NCI-H524 treated with DMSO at 0.1 percent for 48 hours (cell line): ENCODE data around the gene KRTAP5-4.
"Not testable (repeated sequence)": the region's sequence is repeated elsewhere in the genome, so short reads cannot be mapped to it uniquely, and the experiment has no call there.

Experiments used
- DNase-seq: peaks from one replicate; lab custom pipeline; 2025; lab: John Stamatoyannopoulos, UW

The KRTAP5-4 gene

GRCh38 chr11:1652771-1653540, 31.0 kb upstream of the KRTAP5-4 start:
- DNase-seq: no peak

DNA sequence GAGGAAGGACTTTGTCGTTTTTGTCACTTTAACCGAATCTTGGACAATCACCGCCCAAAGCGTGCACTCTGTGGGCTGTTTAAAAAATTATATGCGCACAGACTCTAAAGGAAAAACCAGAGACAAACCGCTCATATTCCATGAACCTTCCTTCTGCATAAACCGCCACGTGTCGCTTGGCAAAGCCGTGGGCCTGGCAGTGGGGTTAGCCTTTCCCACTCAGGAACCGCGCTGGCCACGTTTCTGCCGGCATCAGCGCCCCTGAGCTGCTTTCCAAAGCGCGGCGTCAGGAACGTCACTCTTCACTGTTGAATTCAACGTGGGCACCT, 30.5 kb upstream of the KRTAP5-4 start:
- no peak for DNase-seq

DNA sequence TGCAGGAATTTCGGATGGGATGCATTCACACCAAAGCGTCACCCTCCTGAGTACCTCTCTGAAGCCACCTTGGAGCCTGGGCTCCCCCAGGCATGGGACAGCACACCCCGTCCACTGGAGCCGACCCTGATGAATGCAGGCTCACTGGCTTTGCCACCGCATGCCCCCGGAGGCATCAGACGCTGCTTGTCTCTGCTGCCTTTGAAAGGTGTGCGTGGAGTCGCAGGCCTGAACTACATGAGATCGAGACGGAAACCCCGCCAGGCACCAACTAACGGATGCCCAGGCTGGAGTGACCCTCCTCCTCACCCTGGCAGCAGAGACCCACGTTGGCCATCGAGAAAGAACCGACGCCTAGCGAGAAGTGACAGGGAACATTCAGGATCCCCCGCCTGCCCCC, 30.1 kb upstream of the KRTAP5-4 start:
- DNase-seq: no peak

DNA sequence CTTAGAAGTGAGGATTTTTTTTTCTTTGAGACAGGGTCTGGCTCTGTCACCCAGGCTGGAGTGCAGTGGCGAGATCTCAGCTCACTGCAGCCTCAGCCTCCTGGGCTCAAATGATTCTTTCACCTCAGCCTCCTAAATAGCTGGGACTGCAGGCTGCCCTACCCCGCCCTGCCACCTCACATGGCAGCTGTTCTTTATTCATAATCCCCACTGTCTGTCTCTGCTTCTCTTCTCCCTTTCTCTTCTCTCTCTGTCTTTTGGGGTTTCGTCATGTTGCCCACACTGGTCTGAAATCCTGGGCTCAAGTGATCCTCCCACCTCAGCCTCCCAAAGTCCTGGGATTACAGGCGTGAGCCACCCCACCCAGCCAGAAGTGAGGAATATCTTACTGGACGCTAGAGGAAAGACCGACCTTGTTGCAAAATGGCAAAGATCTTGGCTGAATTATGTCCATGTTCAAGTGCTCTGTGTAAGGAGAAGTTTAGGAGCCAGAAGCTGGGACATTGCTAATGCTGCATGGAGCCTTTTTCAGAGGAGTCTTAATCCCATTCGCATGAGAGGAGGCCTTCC, 29.6 kb upstream of the KRTAP5-4 start:
- DNase-seq: no peak

- no peak for DNase-seq
Observed at GRCh38 chr11:1650918-1651262, 29.0 kb upstream of the KRTAP5-4 start.

- no peak for DNase-seq
Observed at GRCh38 chr11:1650034-1650917, 28.3 kb upstream of the KRTAP5-4 start.

DNA sequence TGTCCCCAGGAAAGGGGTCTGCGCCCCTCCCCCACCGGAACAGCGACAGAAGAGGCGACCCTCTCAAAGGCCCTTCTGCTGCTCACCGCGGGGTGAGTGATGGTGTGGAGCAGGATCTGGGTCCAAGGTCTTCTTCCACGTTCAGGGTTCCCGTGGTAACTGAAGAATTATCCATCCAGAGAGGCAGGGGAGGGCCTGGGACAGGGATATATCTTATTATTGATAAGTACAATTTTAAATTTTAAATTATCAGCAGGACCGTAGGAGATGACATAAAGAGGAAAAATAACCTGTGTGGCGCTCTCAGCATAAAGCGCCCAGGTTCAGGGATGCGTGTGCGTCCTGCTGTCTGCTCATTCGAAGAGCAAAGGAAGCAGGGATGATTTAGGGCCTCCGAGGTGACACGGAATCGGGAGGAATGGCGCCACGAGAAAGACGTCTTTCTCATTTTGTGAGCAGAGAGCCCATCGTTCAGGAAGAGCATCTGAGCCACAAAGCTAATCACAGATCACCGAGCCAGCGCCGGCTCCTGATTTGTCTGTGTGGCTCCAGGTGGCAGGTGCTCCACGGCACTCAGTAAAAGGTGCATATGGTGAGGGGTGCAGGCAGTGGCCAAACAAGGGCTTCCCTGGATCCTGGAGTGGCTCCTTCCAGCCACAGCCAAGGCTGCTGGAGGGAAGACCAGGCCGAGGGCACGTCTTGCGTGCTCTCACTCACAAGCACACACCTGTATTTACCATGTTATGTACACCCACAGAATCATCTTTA, 26.9 kb upstream of the KRTAP5-4 start:
- no peak for DNase-seq

DNA sequence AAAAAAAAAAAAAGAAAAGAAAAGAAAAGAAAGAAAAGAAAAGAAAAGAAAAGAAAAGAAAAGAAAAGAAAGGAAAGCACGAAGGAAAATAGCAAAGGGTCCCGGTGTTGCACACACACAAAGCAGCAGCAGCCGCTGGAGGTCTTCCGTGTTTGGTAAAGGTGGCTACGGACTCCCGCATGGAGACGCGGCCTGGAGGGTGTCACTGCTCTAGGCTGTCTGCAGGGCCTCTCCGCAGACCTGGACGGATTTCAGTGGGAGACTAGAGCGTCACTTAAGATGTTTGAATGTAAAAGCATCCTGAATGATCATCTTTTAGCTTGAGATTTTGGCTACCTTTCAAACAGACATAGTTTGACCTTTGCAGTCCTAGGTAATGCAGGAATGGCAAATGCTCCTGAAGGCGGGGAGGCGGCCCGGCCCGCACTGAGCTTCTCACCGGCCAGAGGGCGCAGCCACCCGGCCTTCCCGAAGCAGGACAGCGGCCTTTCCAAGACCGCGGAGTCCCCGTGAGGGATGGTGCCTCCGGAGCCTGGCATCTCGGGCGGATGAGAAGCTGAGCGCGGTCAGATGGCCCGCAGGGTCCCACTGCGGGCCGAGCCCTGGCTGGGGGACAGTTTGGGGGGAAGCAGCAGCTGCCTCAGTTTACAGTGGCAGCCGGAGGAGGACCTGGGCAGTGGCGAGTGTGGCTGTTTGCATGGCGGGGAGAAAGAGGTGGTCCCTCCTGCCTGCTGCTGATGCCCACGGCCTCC, 26.1 kb upstream of the KRTAP5-4 start:
- DNase-seq: no peak

- not testable (repeated sequence) for DNase-seq
Observed at GRCh38 chr11:1646540-1646939, 24.6 kb upstream of the KRTAP5-4 start.

GRCh38 chr11:1645357-1645821, 23.5 kb upstream of the KRTAP5-4 start:
- no peak for DNase-seq

- no peak for DNase-seq
Observed at GRCh38 chr11:1644601-1645356, 22.8 kb upstream of the KRTAP5-4 start.

DNA sequence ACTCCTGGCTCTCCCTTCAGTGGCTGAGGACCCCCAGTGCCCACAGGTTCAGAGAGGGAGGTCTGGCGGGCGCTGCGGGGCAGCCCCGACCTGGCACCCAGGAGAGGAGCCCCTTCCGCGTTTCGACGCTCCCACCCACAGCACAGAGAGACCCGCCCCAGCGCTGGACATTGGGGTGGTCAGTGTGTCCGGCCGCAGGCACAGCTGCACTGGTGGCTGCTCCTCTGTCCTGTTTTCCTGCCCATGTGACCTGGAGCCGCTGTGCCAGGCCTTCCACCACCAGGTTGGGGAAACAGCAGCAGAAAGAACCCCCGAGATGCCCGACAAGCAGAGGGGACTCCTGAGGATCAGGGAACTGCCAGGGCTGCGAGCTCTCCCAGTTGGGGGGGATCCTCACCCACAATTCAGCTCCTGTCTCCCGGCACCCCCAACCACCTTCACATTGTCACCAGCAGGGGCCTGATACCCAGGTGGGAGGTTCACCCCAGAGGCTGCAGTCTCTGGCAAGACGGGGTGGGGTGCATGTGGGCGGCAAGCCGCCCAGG, 21.3 kb upstream of the KRTAP5-4 start:
- no peak for DNase-seq

GRCh38 chr11:1642288-1643145, 20.6 kb upstream of the KRTAP5-4 start:
- DNase-seq: no peak

- no peak for DNase-seq
Observed at GRCh38 chr11:1641096-1641495, 19.2 kb upstream of the KRTAP5-4 start.

GRCh38 chr11:1640076-1640946, 18.4 kb upstream of the KRTAP5-4 start:
- DNase-seq: no peak

GRCh38 chr11:1639666-1640065, 17.7 kb upstream of the KRTAP5-4 start:
- no peak for DNase-seq

DNA sequence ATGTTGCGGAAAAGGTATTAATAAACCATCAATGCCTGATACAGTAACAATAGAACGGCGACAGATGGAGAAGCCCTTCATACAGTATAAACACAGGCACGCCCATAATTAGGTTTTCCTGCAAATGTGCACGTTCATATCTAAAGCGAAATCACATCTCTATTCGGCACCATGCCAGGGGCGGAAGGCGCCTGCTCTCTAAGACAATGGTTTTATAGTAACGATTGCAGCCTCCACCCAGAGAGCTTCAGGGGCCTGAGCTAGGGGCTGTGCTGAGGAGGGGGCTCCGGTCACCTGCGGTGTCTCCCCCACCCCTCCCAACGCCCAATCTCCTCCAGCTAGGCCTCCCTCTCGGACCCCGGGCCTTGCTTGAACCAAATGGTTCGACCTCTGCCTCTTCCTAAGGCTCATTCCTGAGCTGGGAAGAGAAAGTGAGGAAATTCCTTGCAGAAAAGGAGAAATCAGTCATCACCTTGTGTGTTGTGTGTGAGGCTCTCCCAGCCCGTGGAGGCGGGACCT, 17.2 kb upstream of the KRTAP5-4 start:
- DNase-seq: peak; percentile 61

DNA sequence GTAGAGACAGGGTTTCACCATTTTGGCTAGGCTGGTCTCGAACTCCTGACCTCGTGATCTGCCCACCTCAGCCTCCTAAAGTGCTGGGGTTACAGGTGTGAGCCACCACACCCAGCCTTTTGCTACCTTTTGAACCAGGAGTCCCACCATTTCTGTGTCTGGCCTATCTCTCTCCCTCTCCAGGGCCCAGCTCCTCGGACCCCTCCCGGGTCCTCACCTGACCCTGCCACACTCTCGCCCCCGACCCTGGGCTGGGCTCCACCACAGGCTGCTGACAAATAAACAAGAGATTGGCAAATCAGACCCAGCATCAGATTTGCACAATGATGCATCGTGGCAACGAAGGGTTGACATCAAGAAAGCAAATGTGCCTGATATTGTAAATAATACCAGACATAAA, 16.4 kb upstream of the KRTAP5-4 start:
- DNase-seq: no peak
